Measurements from ENCODE around the gene FBLN2. TPM values are rescaled to one million over a fixed set of nuclear protein-coding genes. Genes with fewer than 3 reads are reported as not detected.

FBLN2 gene
- polyA plus RNA-seq, 1 donor (not counting 4 experiments of a cell fraction or from before 2014, with no cell fraction given), result 0.72 TPM

DNA sequence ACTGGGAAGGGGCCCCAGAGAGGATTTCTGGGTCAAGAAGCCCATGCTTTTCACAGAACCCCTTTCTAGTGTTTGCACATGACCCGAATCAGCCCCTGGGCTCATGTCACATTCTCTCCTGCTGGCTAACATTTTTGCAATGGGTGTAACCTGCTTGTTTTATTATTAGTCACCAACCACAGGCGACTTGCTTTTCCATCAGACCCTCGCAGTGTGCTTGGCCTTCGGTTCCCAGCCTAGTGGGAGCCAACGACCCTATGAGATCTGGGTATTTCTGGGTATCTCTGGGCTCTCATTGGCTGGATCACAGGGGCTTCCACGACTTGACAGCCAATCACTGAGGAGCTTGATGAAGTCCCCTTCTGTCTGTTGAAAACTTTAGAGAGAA is 11.0 kb upstream of the FBLN2 start:
- Histone ChIP-seq H3K36me3 (ENCODE audit: control insufficient read depth in 2 of 2, extremely low read depth in 1 of 2, insufficient read depth in 2 of 2, low read length in 2 of 2) (no peaks in the 10 kb centered on the region), H3K9ac (ENCODE audit: control insufficient read depth, extremely low read depth, insufficient read depth, low read length) (peak overlapping the region; percentile 45), H3K4me3 (ENCODE audit: control insufficient read depth in 2 of 3, extremely low read depth in 1 of 3, insufficient read depth in 2 of 3, low read depth in 1 of 3, low read length in 3 of 3) (no peak overlapping the region), H3K27me3 (ENCODE audit: control insufficient read depth, extremely low read depth, insufficient read depth, low read length) (no peaks in the 10 kb centered on the region), H3K27ac (ENCODE audit: control insufficient read depth, insufficient read depth, low read length) (peak overlapping the region; percentile 48), H3K4me2 (ENCODE audit: control insufficient read depth, extremely low read depth, insufficient read depth, low read depth, low read length) (peak overlapping the region; percentile 47), H3K4me1 (ENCODE audit: control insufficient read depth, extremely low read depth, insufficient read depth, low read length) (peaks cover 41% of the 10 kb centered on the region), H3K79me2 (ENCODE audit: control insufficient read depth, insufficient read depth, low read length) (no peaks in the 10 kb centered on the region), H3K9me1 (ENCODE audit: control insufficient read depth, extremely low read depth, insufficient read depth, low read length) (no peaks in the 10 kb centered on the region), H3K9me3 (ENCODE audit: control insufficient read depth, low read depth, low read length) (no peaks in the 10 kb centered on the region), H2AFZ (ENCODE audit: control insufficient read depth, low read length) (no peak overlapping the region), H4K20me1 (ENCODE audit: control insufficient read depth, extremely low read depth, insufficient read depth, low read length) (no peaks in the 10 kb centered on the region)
- no peak for TF ChIP-seq EZH2 (IDR thresholded peaks at IDR 0.05; ENCODE audit: low read length)
- TF ChIP-seq, protein P1, sequence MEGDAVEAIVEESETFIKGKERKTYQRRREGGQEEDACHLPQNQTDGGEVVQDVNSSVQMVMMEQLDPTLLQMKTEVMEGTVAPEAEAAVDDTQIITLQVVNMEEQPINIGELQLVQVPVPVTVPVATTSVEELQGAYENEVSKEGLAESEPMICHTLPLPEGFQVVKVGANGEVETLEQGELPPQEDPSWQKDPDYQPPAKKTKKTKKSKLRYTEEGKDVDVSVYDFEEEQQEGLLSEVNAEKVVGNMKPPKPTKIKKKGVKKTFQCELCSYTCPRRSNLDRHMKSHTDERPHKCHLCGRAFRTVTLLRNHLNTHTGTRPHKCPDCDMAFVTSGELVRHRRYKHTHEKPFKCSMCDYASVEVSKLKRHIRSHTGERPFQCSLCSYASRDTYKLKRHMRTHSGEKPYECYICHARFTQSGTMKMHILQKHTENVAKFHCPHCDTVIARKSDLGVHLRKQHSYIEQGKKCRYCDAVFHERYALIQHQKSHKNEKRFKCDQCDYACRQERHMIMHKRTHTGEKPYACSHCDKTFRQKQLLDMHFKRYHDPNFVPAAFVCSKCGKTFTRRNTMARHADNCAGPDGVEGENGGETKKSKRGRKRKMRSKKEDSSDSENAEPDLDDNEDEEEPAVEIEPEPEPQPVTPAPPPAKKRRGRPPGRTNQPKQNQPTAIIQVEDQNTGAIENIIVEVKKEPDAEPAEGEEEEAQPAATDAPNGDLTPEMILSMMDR (optimal IDR thresholded peaks at IDR 0.05 in 1 of 3, IDR thresholded peaks at IDR 0.05 in 1 of 3, conservative IDR thresholded peaks at IDR 0.05 in 1 of 3; ENCODE audit: extremely low read depth in 1 of 3, insufficient read depth in 2 of 3, low read length in 3 of 3), result no peak
- FAIRE-seq (peak; percentile 92), DNase-seq (ENCODE audit: low read depth, low spot score) (peak; percentile 48)
- dilution Hi-C loops (cut with MboI; ENCODE audit: extremely low pct_ligation_motif_present, low sequenced_read_pairs), result no loop called here

DNA sequence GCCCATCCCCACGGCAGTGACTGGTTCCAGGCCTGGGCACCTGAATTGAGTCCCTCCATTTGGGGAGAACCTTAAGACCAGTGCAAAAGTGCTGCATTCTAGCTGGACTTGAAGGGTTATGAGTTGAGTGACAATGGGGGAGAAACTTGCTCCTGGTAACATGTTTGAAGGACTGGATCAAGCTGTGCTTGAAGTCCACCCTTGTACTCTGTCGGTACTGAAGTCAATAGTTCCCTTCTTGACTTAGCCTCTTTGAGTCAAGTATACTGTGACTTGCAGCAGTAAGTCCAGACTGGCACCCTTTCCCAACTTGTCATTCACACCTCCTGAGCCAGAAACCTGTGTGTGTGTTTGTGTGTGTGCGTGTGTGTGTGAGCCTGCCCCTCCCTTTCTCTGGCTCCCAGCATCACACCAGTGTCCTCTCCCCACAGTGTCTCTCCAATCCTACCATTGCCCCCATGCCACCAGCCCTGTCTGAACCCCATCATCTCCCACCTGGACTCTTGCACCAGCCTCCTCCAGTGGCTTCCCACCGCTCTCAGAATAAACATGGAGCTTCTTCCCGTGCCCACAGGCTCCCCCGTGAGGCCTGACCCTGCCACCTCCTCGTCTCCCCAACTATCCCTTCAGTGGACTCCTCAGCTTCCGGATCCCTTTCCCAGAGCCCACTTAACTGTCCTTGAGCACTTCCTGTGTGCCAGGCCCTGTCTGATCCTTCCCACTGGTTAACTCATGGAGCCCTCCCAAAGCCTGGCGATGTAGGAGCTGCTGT is 10.2 kb upstream of the FBLN2 start:
- H3K4me2 ChIP-seq (ENCODE audit: control insufficient read depth, extremely low read depth, insufficient read depth, low read depth, low read length), result peak overlapping the region; percentile 47

More for the DNA sequence above, 10.2 kb upstream of the FBLN2 start:
- Histone ChIP-seq H3K9me1 (ENCODE audit: control insufficient read depth, extremely low read depth, insufficient read depth, low read length) (no peaks in the 10 kb centered on the region), H3K4me1 (ENCODE audit: control insufficient read depth, extremely low read depth, insufficient read depth, low read length) (peaks cover 38% of the 10 kb centered on the region), H3K9ac (ENCODE audit: control insufficient read depth, extremely low read depth, insufficient read depth, low read length) (no peak overlapping the region), H3K4me3 (ENCODE audit: control insufficient read depth in 2 of 3, extremely low read depth in 1 of 3, insufficient read depth in 2 of 3, low read depth in 1 of 3, low read length in 3 of 3) (no peak overlapping the region), H3K27ac (ENCODE audit: control insufficient read depth, insufficient read depth, low read length) (peak overlapping the region; percentile 48), H3K79me2 (ENCODE audit: control insufficient read depth, insufficient read depth, low read length) (no peaks in the 10 kb centered on the region), H2AFZ (ENCODE audit: control insufficient read depth, low read length) (no peak overlapping the region), H3K36me3 (ENCODE audit: control insufficient read depth in 2 of 2, extremely low read depth in 1 of 2, insufficient read depth in 2 of 2, low read length in 2 of 2) (no peaks in the 10 kb centered on the region), H3K27me3 (ENCODE audit: control insufficient read depth, extremely low read depth, insufficient read depth, low read length) (no peaks in the 10 kb centered on the region), H4K20me1 (ENCODE audit: control insufficient read depth, extremely low read depth, insufficient read depth, low read length) (no peaks in the 10 kb centered on the region), H3K9me3 (ENCODE audit: control insufficient read depth, low read depth, low read length) (no peaks in the 10 kb centered on the region)
- DNase-seq (ENCODE audit: low read depth, low spot score), result no peak
- FAIRE-seq, result peak; percentile 80
- no peak for TF ChIP-seq EZH2 (IDR thresholded peaks at IDR 0.05; ENCODE audit: low read length)
- TF ChIP-seq, protein P1 (optimal IDR thresholded peaks at IDR 0.05 in 1 of 3, IDR thresholded peaks at IDR 0.05 in 1 of 3, conservative IDR thresholded peaks at IDR 0.05 in 1 of 3; ENCODE audit: extremely low read depth in 1 of 3, insufficient read depth in 2 of 3, low read length in 3 of 3), result no peak
- dilution Hi-C loops (cut with MboI; ENCODE audit: extremely low pct_ligation_motif_present, low sequenced_read_pairs), result no loop called here

Data from keratinocyte (primary cell).